GM12872 (cell line): ENCODE measurements around the gene U2SURP.
A peak's percentile ranks its signal among the peaks of the same experiment; 100 is the strongest.

ENCODE experiments used
- CTCF ChIP-seq: IDR thresholded peaks from 3 replicates; pipeline ENCODE4 v1.5.1; 2011; ENCODE audit warnings: low read depth, mild to moderate bottlenecking, low read length, moderate library complexity; ENCODE audit not compliant: insufficient read depth

The U2SURP gene

GRCh38 chr3:142971431-142971830 lies 29.9 kb upstream of the U2SURP start:
- TF ChIP-seq CTCF, result no peak

DNA sequence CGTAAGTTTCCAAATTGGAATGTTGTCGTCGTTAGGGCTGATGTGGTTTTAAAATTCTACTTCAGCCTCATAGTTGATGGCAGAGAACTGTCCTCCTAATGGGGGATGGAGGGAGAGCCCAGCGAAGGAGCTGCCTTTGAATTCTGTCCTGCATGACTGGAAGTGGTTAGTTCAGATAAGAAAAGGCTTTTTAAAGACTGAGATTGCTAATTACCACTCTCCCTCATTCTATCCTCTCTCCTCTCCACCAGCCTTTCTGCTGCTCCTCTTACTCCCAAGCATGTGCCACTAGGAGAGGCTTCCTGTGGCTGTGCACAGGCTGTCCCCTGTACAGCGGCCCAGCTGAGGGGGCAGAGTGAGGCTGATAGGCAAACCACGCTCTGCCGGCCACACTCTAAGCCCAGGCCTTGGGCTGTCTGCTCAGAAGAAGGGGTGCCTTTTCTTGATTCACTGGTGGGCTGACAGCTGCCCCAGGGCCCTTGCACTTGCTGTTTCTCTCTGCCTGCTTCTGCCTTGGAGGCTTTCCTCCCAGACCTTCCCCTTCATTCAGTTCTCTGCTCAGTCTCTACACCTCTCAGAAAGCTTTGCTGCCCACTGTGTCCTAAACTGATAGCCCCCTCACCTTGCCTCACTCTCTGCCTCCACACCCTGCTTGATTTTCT lies 29.1 kb upstream of the U2SURP start:
- no peak for TF ChIP-seq CTCF

GRCh38 chr3:142973217-142974009 lies 28.0 kb upstream of the U2SURP start:
- TF ChIP-seq CTCF, result no peak

- 0 out of 3 replicates have a peak, but pooled peaks have one; percentile 11 for TF ChIP-seq CTCF
Measured at GRCh38 chr3:142975316-142975995, 25.9 kb upstream of the U2SURP start.

- TF ChIP-seq CTCF, result no peak
Measured at GRCh38 chr3:142976621-142977398, 24.6 kb upstream of the U2SURP start.

GRCh38 chr3:142977399-142977728 lies 24.0 kb upstream of the U2SURP start:
- TF ChIP-seq CTCF, result no peak

GRCh38 chr3:142981108-142981507 lies 20.3 kb upstream of the U2SURP start:
- TF ChIP-seq CTCF, result no peak
